ENCODE results near the gene PRDM1. TPM values are rescaled to one million over a fixed set of nuclear protein-coding genes. Genes with fewer than 3 reads are reported as not detected.

PRDM1 gene
- 1.2 and 1.8 TPM in 2 replicates for total RNA-seq

DNA sequence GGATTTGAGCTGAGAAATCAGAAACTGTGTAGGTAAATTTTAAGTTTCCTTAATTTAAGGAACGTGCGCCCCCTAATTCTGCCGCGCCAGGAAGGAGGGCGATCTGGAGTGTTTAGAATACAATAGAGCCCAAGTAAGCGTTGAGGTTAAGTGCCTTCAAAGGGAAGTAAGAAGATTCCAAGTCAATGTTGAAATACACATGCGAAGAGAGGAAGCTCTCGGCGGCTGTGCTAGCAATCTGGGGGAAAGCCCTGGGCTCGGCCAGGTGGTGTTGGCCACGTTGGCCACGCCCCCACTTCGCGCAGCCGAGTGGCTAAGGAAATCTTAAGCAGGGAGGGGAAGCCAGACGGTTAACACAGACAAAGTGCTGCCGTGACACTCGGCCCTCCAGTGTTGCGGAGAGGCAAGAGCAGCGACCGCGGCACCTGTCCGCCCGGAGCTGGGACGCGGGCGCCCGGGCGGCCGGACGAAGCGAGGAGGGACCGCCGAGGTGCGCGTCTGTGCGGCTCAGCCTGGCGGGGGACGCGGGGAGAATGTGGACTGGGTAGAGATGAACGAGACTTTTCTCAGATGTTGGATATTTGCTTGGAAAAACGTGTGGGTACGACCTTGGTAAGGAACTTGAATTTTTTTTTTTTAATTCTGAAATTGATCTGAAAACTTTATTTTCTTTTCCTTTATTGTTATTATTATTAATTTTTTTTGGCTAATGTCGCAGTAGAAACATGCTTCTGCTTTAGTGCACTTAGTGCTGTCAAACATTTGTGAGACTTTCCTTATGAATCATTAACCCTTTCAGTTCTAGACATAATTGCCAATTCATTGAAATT, at the start of gene PRDM1:
Gene PRDM1, plus strand, starts transcription at position 353 of the 830 bp plus-strand sequence. Its CDS starts 218 bp downstream, at position 571.

Other genes with a start within 250 kb of the PRDM1 start
- gene ATG5, start 239.4 kb downstream of the PRDM1 start, total RNA-seq: 28.9 and 31.4 TPM in 2 replicates

Data from myometrial cell (primary cell).